HL-60 (cell line): ENCODE data around the gene SNRPD2.

Experiments used
- DNase-seq, 2 experiments: peaks; one replicate each; pipeline ENCODE4 v3.0.0-alpha.2; 2010 to 2020; ENCODE audit warnings: low read depth in 1 of 2, low spot score in 1 of 2
- H3K27ac ChIP-seq: fragments of 250-450 bp; sonication (Bioruptor Pico); replicated peaks from 2 replicates; pipeline ENCODE4 v1.5.1; 2020; ENCODE audit warnings: mild to moderate bottlenecking, moderate library complexity
- H3K27me3 ChIP-seq: fragments of 250-450 bp; sonication (Bioruptor Pico); 2 replicates; pipeline ENCODE4 v1.5.1; 2021; ENCODE audit warnings: mild to moderate bottlenecking, moderate library complexity; ENCODE audit not compliant: insufficient read depth, poor library complexity, severe bottlenecking
- H3K4me3 ChIP-seq: replicated peaks from 2 replicates; pipeline ENCODE4 v1.5.1; 2011; ENCODE audit warnings: mild to moderate bottlenecking, control low read depth, low read length; ENCODE audit not compliant: insufficient read depth
- GABPA ChIP-seq: IDR thresholded peaks from 2 replicates; pipeline ENCODE4 v1.6.1; 2012; ENCODE audit warnings: low read depth
- POLR2AphosphoS5 ChIP-seq: IDR thresholded peaks from 2 replicates; pipeline ENCODE4 v1.6.1; 2012; ENCODE audit warnings: low read depth
- SPI1 ChIP-seq: IDR thresholded peaks from 2 replicates; pipeline ENCODE4 v1.6.1; 2012; ENCODE audit warnings: low read depth, mild to moderate bottlenecking, borderline replicate concordance
- TF ChIP-seq, protein P1 (sequence below): IDR thresholded peaks from one replicate; pipeline ENCODE4 v1.5.1; 2011; ENCODE audit warnings: low read length, control low read depth, inconsistent platforms; ENCODE audit not compliant: insufficient read depth
- TF ChIP-seq, protein P2 (sequence below): IDR thresholded peaks from 2 replicates; pipeline ENCODE4 v1.6.1; 2012; ENCODE audit warnings: low read depth; ENCODE audit not compliant: insufficient replicate concordance

Gene SNRPD2

DNA sequence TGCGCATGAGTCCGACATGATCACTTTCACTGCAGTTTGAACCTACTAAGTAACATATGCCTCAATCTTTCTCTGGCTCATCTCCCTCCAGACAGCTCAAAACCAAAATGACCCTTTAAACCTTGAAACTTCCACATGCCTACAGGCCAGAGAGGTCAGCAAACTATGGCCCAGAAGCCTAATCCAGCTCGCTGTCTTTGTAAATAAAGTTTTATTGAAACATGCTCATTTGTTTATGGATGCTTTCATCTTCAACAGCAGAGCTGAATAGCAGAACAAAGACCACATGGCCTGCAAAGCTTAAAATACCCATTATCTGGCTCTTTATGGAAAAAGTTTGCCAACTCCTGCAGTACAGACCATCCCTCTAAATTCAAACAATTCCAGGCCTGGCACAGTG lies 23.4 kb upstream of the SNRPD2 start:
- Histone ChIP-seq H3K4me3 (no peak overlapping the region), H3K27me3 (no peaks in the 10 kb centered on the region), H3K27ac (no peak overlapping the region)
- TF ChIP-seq GABPA, result no peak
- TF ChIP-seq, protein P1, sequence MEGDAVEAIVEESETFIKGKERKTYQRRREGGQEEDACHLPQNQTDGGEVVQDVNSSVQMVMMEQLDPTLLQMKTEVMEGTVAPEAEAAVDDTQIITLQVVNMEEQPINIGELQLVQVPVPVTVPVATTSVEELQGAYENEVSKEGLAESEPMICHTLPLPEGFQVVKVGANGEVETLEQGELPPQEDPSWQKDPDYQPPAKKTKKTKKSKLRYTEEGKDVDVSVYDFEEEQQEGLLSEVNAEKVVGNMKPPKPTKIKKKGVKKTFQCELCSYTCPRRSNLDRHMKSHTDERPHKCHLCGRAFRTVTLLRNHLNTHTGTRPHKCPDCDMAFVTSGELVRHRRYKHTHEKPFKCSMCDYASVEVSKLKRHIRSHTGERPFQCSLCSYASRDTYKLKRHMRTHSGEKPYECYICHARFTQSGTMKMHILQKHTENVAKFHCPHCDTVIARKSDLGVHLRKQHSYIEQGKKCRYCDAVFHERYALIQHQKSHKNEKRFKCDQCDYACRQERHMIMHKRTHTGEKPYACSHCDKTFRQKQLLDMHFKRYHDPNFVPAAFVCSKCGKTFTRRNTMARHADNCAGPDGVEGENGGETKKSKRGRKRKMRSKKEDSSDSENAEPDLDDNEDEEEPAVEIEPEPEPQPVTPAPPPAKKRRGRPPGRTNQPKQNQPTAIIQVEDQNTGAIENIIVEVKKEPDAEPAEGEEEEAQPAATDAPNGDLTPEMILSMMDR, result no peak
- TF ChIP-seq SPI1, result no peak
- no peak for TF ChIP-seq POLR2AphosphoS5
- TF ChIP-seq, protein P2, sequence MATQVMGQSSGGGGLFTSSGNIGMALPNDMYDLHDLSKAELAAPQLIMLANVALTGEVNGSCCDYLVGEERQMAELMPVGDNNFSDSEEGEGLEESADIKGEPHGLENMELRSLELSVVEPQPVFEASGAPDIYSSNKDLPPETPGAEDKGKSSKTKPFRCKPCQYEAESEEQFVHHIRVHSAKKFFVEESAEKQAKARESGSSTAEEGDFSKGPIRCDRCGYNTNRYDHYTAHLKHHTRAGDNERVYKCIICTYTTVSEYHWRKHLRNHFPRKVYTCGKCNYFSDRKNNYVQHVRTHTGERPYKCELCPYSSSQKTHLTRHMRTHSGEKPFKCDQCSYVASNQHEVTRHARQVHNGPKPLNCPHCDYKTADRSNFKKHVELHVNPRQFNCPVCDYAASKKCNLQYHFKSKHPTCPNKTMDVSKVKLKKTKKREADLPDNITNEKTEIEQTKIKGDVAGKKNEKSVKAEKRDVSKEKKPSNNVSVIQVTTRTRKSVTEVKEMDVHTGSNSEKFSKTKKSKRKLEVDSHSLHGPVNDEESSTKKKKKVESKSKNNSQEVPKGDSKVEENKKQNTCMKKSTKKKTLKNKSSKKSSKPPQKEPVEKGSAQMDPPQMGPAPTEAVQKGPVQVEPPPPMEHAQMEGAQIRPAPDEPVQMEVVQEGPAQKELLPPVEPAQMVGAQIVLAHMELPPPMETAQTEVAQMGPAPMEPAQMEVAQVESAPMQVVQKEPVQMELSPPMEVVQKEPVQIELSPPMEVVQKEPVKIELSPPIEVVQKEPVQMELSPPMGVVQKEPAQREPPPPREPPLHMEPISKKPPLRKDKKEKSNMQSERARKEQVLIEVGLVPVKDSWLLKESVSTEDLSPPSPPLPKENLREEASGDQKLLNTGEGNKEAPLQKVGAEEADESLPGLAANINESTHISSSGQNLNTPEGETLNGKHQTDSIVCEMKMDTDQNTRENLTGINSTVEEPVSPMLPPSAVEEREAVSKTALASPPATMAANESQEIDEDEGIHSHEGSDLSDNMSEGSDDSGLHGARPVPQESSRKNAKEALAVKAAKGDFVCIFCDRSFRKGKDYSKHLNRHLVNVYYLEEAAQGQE, result no peak
- DNase-seq, result no peak

DNA sequence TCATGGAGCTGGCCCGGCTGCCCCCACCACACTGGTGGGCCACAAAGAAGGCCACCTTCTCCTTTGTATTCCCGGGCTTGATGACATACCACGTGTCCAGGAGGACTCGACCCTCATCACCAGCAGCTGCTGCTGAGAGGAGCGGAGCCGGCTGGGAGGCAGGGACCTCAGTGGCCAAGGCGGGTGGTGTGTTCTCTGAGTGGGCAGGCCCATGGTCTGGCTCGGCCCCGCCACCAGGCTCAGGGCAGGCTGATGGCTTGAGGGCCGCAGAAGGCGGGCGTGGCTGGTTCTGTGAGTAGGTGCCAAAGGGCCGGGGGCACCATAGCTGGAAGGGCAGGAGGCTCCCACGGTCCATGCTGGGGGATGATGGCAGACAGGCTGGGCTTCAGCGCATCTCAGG lies 21.4 kb upstream of the SNRPD2 start:
- no peaks in the 10 kb centered on the region for H3K27me3 ChIP-seq
- no peak for DNase-seq
- no peak overlapping the region for H3K27ac ChIP-seq
- H3K4me3 ChIP-seq, result no peak overlapping the region
- TF ChIP-seq SPI1, result no peak
- TF ChIP-seq POLR2AphosphoS5, result no peak
- TF ChIP-seq, protein P1, result no peak
- no peak for TF ChIP-seq GABPA

DNA sequence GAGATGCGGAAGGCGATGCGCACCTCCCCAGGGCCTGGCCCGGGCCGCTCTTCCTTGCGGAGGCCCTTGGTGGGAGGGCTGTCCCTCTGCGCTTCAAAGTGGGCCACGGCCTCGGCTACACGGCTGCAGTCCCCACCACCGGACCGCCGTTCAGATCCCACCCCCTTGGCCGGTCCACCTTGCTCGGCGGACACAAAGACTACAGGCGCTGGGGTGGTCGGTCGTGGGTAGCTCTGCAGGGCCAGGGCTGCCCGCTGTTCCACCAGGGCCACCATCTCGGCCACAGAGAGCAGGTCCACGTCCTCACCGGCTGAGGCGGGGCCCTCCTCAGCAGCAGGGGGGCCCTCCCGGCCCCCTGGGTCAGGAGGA lies 20.9 kb upstream of the SNRPD2 start:
- DNase-seq, result no peak
- no peak overlapping the region for H3K27ac ChIP-seq
- TF ChIP-seq, protein P2, result no peak
- TF ChIP-seq, protein P1, result no peak
- TF ChIP-seq SPI1 (no peak), GABPA (no peak), POLR2AphosphoS5 (no peak)
- no peaks in the 10 kb centered on the region for H3K27me3 ChIP-seq
- H3K4me3 ChIP-seq, result no peak overlapping the region

DNA sequence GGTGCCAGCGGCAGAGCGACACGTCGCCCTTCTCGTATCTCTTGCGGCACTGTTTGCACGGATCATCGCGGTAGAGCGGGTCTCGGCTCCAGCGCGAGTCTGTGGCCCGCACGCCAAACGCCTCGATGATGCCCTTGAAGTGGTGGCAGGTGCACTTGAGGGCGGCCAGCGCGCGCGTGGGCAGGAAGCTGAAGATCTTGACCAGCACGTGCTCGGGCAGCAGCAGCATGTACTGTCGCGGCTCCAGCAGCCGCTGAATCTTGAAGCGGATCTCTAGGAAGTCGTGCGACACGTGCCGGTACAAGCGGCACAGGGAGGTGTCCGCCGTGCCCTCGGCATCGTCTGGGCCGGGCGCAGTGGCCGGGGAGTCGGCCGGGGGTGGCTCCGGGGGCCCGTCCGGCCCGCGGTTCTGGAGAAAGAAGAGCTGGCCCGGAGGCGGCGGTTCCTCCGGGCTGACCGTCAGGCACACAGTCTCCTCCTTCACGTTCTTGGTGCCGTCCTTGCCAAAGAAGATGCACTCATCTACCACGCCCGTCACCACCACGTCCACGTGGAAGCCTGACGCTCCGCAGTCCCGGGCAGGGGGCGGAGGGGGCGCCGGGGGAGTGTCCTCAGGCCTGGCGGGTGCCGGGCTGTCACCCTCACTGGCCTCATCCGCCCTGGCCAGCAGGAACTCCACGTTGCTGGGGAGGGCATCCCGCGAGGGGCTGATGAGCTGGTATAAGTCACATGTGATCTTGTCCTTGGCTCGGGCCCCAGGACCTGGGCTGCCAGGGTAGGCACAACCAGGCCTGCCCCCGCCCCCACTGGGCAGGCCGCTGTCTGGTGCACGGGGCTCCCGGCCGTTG lies 20.3 kb upstream of the SNRPD2 start:
- no peak for DNase-seq
- no peaks in the 10 kb centered on the region for H3K27me3 ChIP-seq
- no peak overlapping the region for H3K4me3 ChIP-seq
- H3K27ac ChIP-seq, result no peak overlapping the region
- no peak for TF ChIP-seq SPI1
- TF ChIP-seq POLR2AphosphoS5, result no peak
- TF ChIP-seq, protein P1, result no peak
- TF ChIP-seq GABPA, result no peak
- TF ChIP-seq, protein P2, result no peak
